GM12801 (cell line): Measurements from ENCODE around the gene SNTB2.

ENCODE experiments used
- TF ChIP-seq, protein P1 (sequence below): IDR thresholded peaks from one replicate; pipeline ENCODE4 v1.5.1; 2011; ENCODE audit warnings: control low read depth; ENCODE audit not compliant: insufficient read length; ENCODE audit errors: extremely low read depth

Gene SNTB2

GRCh38 chr16:69195369-69196029 lies 8.5 kb downstream of the SNTB2 start:
- TF ChIP-seq, protein P1, sequence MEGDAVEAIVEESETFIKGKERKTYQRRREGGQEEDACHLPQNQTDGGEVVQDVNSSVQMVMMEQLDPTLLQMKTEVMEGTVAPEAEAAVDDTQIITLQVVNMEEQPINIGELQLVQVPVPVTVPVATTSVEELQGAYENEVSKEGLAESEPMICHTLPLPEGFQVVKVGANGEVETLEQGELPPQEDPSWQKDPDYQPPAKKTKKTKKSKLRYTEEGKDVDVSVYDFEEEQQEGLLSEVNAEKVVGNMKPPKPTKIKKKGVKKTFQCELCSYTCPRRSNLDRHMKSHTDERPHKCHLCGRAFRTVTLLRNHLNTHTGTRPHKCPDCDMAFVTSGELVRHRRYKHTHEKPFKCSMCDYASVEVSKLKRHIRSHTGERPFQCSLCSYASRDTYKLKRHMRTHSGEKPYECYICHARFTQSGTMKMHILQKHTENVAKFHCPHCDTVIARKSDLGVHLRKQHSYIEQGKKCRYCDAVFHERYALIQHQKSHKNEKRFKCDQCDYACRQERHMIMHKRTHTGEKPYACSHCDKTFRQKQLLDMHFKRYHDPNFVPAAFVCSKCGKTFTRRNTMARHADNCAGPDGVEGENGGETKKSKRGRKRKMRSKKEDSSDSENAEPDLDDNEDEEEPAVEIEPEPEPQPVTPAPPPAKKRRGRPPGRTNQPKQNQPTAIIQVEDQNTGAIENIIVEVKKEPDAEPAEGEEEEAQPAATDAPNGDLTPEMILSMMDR = no peak

DNA sequence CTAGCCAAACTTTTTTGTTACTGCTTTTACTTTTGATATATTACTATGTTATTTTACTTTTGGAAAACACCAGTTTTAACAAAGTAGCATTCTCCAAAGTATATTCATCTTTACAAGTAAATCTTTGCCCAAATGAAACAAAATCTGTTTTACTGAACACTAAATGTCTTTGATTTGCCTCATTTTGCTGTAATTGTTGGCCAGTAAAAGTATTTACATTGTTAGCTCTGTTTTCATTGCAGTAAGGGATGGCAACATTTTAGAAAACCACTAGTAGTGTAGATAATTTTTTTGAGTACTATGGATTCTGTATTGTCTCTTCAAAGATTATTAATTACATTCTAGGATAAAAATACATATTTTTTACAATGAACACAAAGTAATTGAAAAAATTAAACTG lies 10.6 kb downstream of the SNTB2 start:
- TF ChIP-seq, protein P1 = no peak

DNA sequence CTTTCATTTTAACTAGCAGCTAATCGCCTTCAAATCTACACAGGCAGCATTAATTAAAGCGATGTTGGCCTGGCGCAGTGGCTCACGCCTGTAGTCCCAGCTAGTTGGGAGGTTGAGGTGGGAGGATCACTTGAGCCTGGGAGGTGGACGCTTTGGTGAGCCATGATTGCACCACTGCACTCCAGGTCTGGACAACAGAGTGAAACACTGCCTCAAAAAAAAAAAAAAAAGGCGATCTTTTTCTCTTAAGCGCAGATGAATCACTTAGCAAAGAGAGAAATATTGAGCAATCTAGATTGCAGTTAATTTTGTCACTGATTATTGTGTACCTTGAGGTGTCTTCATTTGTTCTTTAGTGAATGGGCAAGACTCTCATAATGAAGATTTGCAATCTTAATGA lies 12.4 kb downstream of the SNTB2 start:
- TF ChIP-seq, protein P1 = no peak

- TF ChIP-seq, protein P1 = no peak
These were observed 14.3 kb downstream of the SNTB2 start for GRCh38 chr16:69201291-69201690.

GRCh38 chr16:69201787-69202186 lies 14.8 kb downstream of the SNTB2 start:
- TF ChIP-seq, protein P1 = no peak

DNA sequence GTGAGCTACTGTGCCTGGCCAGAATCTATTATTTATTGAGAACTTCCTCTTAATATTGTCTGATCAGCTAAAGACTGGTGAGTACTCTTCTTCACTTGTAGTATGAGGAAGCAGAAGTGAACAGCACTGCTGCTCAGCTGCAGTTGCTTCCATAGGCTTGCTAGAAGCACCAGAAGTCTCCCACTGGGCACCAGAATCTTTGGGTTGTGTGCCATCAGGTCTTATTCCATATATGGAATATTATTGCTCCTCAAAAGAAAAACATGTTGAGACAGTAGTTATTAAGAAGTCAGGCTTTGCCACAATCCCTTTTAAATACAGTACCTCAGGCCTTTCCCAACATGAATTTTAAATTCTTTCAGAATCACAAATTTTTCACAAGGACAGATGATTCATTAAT lies 17.2 kb downstream of the SNTB2 start:
- TF ChIP-seq, protein P1 = no peak

GRCh38 chr16:69209735-69210134 lies 22.8 kb downstream of the SNTB2 start:
- TF ChIP-seq, protein P1 = no peak
